Right renal cortex interstitium (tissue), 3 donors: ENCODE results near the gene PRKCD. TPM values are rescaled to one million over a fixed set of nuclear protein-coding genes. Genes with fewer than 3 reads are reported as not detected.

Experiments used
- DNase-seq, 3 donors: peaks; one replicate each; pipeline ENCODE4 v3.0.0-alpha.2; 2013; ENCODE audit warnings: low read depth in 3 of 3, low spot score in 2 of 3
- polyA plus RNA-seq, 3 donors: library from polyadenylated mRNA; unstranded; fragments of 120-200 nt; gene quantifications; one replicate each; pipeline ENCODE4 v1.2.1, GENCODE V29; 2013; ENCODE audit not compliant: insufficient read length in 3 of 3

PRKCD gene
- 10 to 100 TPM; 21.1 to 23.9 (median 22.6) TPM for polyA plus RNA-seq

GRCh38 chr3:53160660-53161449 is at the start of gene PRKCD:
TSS of gene PRKCD (plus strand) at chr3:53161209. CDS start at chr3:53178423, 17,214 bp downstream.
- no peak for DNase-seq

GRCh38 chr3:53111822-53112221 is 49.2 kb upstream of the PRKCD start:
- no peak for DNase-seq

GRCh38 chr3:53113293-53114010 is 47.6 kb upstream of the PRKCD start:
- DNase-seq = no peak

- DNase-seq = peak in 2 of 3 donors; percentile 69
Measured at GRCh38 chr3:53114011-53114400, 47.0 kb upstream of the PRKCD start.

GRCh38 chr3:53114412-53115074 is 46.5 kb upstream of the PRKCD start:
- no peak for DNase-seq

- no peak for DNase-seq
Measured at GRCh38 chr3:53116956-53117355, 44.1 kb upstream of the PRKCD start.

- DNase-seq = no peak
Measured at GRCh38 chr3:53120336-53120735, 40.7 kb upstream of the PRKCD start.

GRCh38 chr3:53122255-53122932 is 38.6 kb upstream of the PRKCD start:
- DNase-seq = no peak

- DNase-seq = no peak
Measured at GRCh38 chr3:53122933-53123305, 38.1 kb upstream of the PRKCD start.

GRCh38 chr3:53123510-53123909 is 37.5 kb upstream of the PRKCD start:
- no peak for DNase-seq

- no peak for DNase-seq
Measured at GRCh38 chr3:53123953-53124352, 37.1 kb upstream of the PRKCD start.

GRCh38 chr3:53126601-53127000 is 34.4 kb upstream of the PRKCD start:
- no peak for DNase-seq

GRCh38 chr3:53129344-53129743 is 31.7 kb upstream of the PRKCD start:
- no peak for DNase-seq

GRCh38 chr3:53130179-53131061 is 30.6 kb upstream of the PRKCD start, which contains the start of gene RFT1:
TSS of gene RFT1 (minus strand) at chr3:53130435. CDS start at chr3:53130400, 35 bp downstream.
- DNase-seq = peak; percentile 90 to 93 (median 91)

GRCh38 chr3:53131096-53131495 is 29.9 kb upstream of the PRKCD start:
- no peak for DNase-seq

- DNase-seq = no peak
Measured at GRCh38 chr3:53132347-53132746, 28.7 kb upstream of the PRKCD start.

GRCh38 chr3:53134631-53135232 is 26.3 kb upstream of the PRKCD start:
- DNase-seq = no peak

GRCh38 chr3:53137221-53137620 is 23.8 kb upstream of the PRKCD start:
- DNase-seq = no peak

GRCh38 chr3:53137835-53138446 is 23.1 kb upstream of the PRKCD start:
- no peak for DNase-seq
